Natural killer cell (primary cell): ENCODE measurements around the gene TRMT1. TPM values are rescaled to one million over a fixed set of nuclear protein-coding genes. Genes with fewer than 3 reads are reported as not detected.

Experiments used
- ATAC-seq, 3 donors: fragments of 150-1000 bp in 2 of 3; fragments of 200-7000 bp in 1 of 3; cut with Tn5 transposase; 1 replicate in 1 of 3; 2 replicates in 2 of 3; pipeline ENCODE4 v1.10.0; 2021; ENCODE audit warnings: mild to moderate bottlenecking in 2 of 3, moderate library complexity in 2 of 3
- DNase-seq, 2 donors: peaks; one replicate each; pipeline versions ENCODE4 v3.0.0 to v3.0.0-alpha.2; 2013 to 2021; ENCODE audit warnings: mixed read lengths in 1 of 2
- H3K27ac ChIP-seq: one replicate; pipeline ENCODE4 v1.5.1; 2013; ENCODE audit warnings: mild to moderate bottlenecking, low read length
- H3K27me3 ChIP-seq: one replicate; pipeline ENCODE4 v1.6.1; 2013; ENCODE audit warnings: low read length; ENCODE audit not compliant: control insufficient read depth, insufficient read depth
- H3K36me3 ChIP-seq: one replicate; pipeline ENCODE4 v1.6.1; 2013; ENCODE audit warnings: low read length; ENCODE audit not compliant: control insufficient read depth, insufficient read depth
- H3K4me1 ChIP-seq: one replicate; pipeline ENCODE4 v1.6.1; 2013; ENCODE audit warnings: low read length; ENCODE audit not compliant: control insufficient read depth, insufficient read depth
- H3K4me3 ChIP-seq: one replicate; pipeline ENCODE4 v1.5.1; 2013; ENCODE audit warnings: low read length
- H3K9me3 ChIP-seq: one replicate; pipeline ENCODE4 v1.6.1; 2013; ENCODE audit warnings: low read length; ENCODE audit not compliant: control insufficient read depth, insufficient read depth
- H3K27ac Mint-ChIP-seq, 2 donors: one replicate each; pipeline ENCODE4 v1.8.0; 2022; ENCODE audit warnings: mild to moderate bottlenecking in 2 of 2, mixed read lengths in 2 of 2, moderate library complexity in 1 of 2
- H3K27me3 Mint-ChIP-seq, 2 donors: one replicate each; pipeline ENCODE4 v1.8.0; 2022; ENCODE audit warnings: low read depth in 2 of 2, mixed read lengths in 2 of 2
- H3K36me3 Mint-ChIP-seq: one replicate; pipeline ENCODE4 v1.8.0; 2022; ENCODE audit warnings: mixed read lengths
- H3K4me1 Mint-ChIP-seq, 2 donors: one replicate each; pipeline ENCODE4 v1.8.0; 2022; ENCODE audit warnings: mixed read lengths in 2 of 2
- H3K4me3 Mint-ChIP-seq: one replicate; pipeline ENCODE4 v1.8.0; 2022; ENCODE audit warnings: mild to moderate bottlenecking, moderate library complexity, mixed read lengths
- H3K9me3 Mint-ChIP-seq, 2 donors: one replicate each; pipeline ENCODE4 v1.8.0; 2022; ENCODE audit warnings: mixed read lengths in 2 of 2
- WGBS: methylation state at CpG from one replicate; pipeline ENCODE4 v1.1.7; 2013; ENCODE audit warnings: missing lambda C conversion rate; ENCODE audit not compliant: insufficient coverage; 5-methylcytosine and 5-hydroxymethylcytosine counted together
- intact Hi-C: fragments of 100-400 bp; cut with micrococcal nuclease; formaldehyde crosslinking; loops from one replicate; pipeline ENCODE4 v1.14.2; 2022
- total RNA-seq, 4 donors: library from RNA; stranded (reverse); fragments of 120-200 nt in 1 of 4; gene quantifications; one replicate each; pipeline versions ENCODE4 v1.2.3 to v1.2.4, GENCODE V29; 2013 to 2022
- TF ChIP-seq, protein P1 (sequence below): fragments of 200-600 bp; IDR thresholded peaks from one replicate; pipeline ENCODE4 v1.8.0; 2022; ENCODE audit warnings: antibody characterized with exemption

Gene TRMT1
- total RNA-seq, 3 donors from 2014 or later (not counting 1 experiment from before 2014, with no cell fraction given), result 33.8 to 48.5 (median 42.2) TPM

DNA sequence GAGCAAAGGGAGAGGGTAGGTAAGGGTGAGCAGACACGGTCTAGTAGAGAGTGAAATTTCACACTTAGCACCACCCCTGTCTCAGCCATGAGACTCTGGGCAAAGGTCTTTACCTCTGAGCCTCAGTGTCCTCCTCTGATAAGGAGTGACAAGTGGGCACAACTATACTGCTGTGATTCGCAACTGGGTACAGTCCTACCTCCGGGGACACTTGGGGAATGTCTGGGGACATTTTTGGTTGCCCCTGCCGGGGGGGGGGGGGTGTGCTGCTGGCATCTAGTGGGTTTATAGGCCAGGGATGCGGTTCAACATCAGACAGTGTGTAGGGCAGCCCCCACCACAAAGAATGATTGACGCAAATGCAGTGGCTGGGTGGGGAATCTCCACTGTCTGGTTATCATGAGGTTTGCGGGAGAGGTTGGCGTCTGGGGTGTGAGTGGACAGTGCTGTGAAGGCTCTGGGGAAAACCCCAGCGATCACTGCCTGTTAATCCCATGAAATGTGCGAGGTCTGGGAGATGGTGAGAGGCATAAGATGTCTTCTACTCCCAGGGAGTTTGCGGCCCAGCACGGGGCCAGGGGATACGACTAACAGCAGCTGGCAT is 5.8 kb upstream of the TRMT1 start:
- no peaks in the 10 kb centered on the region for H3K27me3 Mint-ChIP-seq
- Histone ChIP-seq H3K27ac (peak overlapping the region; percentile 63), H3K4me1 (peaks cover 52% of the 10 kb centered on the region), H3K9me3 (no peaks in the 10 kb centered on the region), H3K27me3 (no peaks in the 10 kb centered on the region), H3K36me3 (peaks cover 5% of the 10 kb centered on the region), H3K4me3 (no peak overlapping the region)
- peak overlapping the region; percentile 87 to 89 for H3K27ac Mint-ChIP-seq
- no peaks in the 10 kb centered on the region for H3K36me3 Mint-ChIP-seq
- no peaks in the 10 kb centered on the region for H3K9me3 Mint-ChIP-seq
- intact Hi-C loops, result no loop called here
- DNase-seq, result peak; percentile 55 to 60
- peak; percentile 38 to 60 (median 51) for ATAC-seq
- H3K4me1 Mint-ChIP-seq, result peaks cover 42 to 58% of the 10 kb centered on the region in 2 donors
- WGBS, result 44% methylated on average over 12 of the region's 13 CpGs
- TF ChIP-seq, protein P1, sequence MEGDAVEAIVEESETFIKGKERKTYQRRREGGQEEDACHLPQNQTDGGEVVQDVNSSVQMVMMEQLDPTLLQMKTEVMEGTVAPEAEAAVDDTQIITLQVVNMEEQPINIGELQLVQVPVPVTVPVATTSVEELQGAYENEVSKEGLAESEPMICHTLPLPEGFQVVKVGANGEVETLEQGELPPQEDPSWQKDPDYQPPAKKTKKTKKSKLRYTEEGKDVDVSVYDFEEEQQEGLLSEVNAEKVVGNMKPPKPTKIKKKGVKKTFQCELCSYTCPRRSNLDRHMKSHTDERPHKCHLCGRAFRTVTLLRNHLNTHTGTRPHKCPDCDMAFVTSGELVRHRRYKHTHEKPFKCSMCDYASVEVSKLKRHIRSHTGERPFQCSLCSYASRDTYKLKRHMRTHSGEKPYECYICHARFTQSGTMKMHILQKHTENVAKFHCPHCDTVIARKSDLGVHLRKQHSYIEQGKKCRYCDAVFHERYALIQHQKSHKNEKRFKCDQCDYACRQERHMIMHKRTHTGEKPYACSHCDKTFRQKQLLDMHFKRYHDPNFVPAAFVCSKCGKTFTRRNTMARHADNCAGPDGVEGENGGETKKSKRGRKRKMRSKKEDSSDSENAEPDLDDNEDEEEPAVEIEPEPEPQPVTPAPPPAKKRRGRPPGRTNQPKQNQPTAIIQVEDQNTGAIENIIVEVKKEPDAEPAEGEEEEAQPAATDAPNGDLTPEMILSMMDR, result no peak
- H3K4me3 Mint-ChIP-seq, result peak overlapping the region; percentile 66

DNA sequence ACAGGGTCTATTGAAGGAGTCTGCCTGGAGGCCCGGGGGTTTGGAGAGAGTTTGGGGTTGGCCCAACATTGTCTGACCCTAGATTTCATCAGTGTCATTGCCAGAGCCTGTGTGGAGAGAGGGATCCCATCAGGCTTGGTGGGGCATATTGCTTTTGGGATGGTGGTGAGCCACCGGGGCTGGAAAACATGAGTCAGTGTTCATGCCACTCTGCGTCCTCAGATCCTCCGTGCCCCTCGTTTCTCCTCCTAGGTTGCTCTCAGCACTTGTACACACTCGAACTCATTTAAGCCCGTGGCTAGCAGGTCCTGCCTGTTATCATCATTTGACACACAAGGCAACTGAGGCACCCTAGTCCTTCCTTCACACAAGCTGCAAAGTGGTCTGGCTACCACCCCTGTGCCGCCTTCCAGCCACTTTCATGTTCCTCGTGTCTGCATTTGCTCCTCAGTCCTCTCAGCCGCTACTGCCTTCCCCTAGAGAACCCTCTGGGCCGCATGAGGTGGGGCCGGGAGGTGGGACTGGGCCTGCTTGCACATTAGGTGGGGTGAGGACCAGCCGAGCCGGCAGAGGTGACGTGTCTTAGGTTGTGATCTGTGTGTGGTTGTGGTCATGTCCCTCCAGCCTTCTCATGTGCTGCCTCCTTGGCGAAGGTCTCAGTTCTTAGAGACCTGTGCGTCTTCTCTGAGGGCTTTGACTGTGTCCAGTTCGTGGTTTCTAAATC is 5.2 kb upstream of the TRMT1 start:
- 42% methylated on average over 18 of the region's 18 CpGs for WGBS
- no peaks in the 10 kb centered on the region for H3K36me3 Mint-ChIP-seq
- Histone ChIP-seq H3K9me3 (no peaks in the 10 kb centered on the region), H3K4me3 (no peak overlapping the region), H3K36me3 (peaks cover 5% of the 10 kb centered on the region), H3K27ac (peak overlapping the region; percentile 63), H3K27me3 (no peaks in the 10 kb centered on the region), H3K4me1 (peaks cover 57% of the 10 kb centered on the region)
- H3K9me3 Mint-ChIP-seq, result no peaks in the 10 kb centered on the region
- ATAC-seq (peak; percentile 39 to 50 (median 47)), DNase-seq (peak; percentile 47 to 48)
- no peaks in the 10 kb centered on the region for H3K27me3 Mint-ChIP-seq
- intact Hi-C loops, result no loop called here
- H3K4me1 Mint-ChIP-seq, result peaks cover 48 to 64% of the 10 kb centered on the region in 2 donors
- H3K27ac Mint-ChIP-seq, result peak overlapping the region; percentile 87 to 89
- TF ChIP-seq, protein P1, result no peak
- H3K4me3 Mint-ChIP-seq, result peak overlapping the region; percentile 66

DNA sequence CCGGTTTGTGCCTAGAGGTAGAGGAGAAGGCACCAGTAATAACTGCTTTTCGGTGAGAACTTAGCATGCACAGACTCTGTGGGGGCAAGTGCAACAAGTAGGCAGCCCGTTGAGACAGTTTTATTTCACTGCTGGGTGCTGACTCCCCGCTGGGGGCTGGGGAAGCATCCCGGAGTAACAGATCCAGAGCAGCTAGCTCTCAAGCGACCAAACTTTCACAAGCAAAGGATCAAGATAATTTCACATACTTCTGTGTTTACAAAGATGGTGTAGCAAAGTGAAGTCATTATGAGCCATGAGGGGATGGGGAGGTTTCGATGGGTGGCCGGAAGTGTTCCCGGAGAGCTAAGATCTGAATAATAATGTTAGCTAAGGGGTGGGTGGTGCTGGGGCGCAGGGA is 4.3 kb upstream of the TRMT1 start:
- TF ChIP-seq, protein P1, result no peak
- ATAC-seq, result no peak

More for the DNA sequence above, 4.3 kb upstream of the TRMT1 start:
- H3K4me3 Mint-ChIP-seq, result peak overlapping the region; percentile 63
- WGBS, result 90% methylated on average over 10 of the region's 10 CpGs
- Histone ChIP-seq H3K4me3 (no peak overlapping the region), H3K9me3 (no peaks in the 10 kb centered on the region), H3K4me1 (peaks cover 64% of the 10 kb centered on the region), H3K36me3 (no peaks in the 10 kb centered on the region), H3K27ac (no peak overlapping the region), H3K27me3 (no peaks in the 10 kb centered on the region)
- no peaks in the 10 kb centered on the region for H3K27me3 Mint-ChIP-seq
- H3K36me3 Mint-ChIP-seq, result no peaks in the 10 kb centered on the region
- no peaks in the 10 kb centered on the region for H3K9me3 Mint-ChIP-seq
- intact Hi-C loops, result no loop called here
- peaks cover 53 to 70% of the 10 kb centered on the region in 2 donors for H3K4me1 Mint-ChIP-seq
- no peak for DNase-seq
- H3K27ac Mint-ChIP-seq, result peak overlapping the region; percentile 70 to 89
